Measurements from ENCODE around the gene PEX14. TPM values are rescaled to one million over a fixed set of nuclear protein-coding genes. Genes with fewer than 3 reads are reported as not detected.

Gene PEX14
- total RNA-seq, 4 donors from 2014 or later = 10.1 to 22.7 (median 15.1) TPM

DNA sequence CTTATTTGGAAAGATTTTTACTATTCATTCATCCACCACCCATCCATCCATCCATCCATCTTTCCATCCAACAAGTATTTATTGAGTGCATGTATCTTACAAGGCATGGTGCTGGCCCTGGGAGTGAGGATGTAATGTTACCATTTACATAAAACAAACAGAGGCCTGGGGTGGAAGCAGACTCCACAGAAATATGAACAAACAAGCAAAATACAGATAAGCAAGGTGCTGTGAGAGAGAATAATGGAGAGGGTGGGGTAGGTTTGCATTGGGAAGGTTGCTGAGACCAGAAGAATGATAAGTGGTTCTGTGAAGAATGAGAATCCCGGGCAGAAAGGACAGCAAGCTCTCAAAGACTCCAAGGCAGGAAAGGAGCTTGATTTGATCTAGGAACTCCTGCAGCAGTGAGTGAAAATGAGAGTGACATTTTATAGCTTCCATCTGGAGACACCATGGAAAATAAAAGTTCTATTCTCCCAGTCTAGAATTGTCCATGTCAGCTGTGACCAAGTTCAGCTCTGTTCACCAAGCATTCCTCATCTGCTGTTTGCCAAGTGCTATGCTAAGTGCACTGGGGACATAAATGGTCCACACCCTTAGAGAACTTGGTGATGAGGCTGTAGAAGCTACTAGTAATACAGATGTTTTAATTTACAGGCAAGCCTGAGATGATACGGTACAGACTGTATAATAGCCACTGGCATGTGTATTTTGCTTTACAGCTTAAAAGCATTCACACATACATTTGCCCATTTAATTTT is 75.3 kb downstream of the PEX14 start:
- H3K4me3 ChIP-seq = no peak overlapping the region
- H3K36me3 ChIP-seq = no peaks in the 10 kb centered on the region
- TF ChIP-seq POLR2A (IDR thresholded peaks at IDR 0.05) = no peak
- TF ChIP-seq, protein P1, sequence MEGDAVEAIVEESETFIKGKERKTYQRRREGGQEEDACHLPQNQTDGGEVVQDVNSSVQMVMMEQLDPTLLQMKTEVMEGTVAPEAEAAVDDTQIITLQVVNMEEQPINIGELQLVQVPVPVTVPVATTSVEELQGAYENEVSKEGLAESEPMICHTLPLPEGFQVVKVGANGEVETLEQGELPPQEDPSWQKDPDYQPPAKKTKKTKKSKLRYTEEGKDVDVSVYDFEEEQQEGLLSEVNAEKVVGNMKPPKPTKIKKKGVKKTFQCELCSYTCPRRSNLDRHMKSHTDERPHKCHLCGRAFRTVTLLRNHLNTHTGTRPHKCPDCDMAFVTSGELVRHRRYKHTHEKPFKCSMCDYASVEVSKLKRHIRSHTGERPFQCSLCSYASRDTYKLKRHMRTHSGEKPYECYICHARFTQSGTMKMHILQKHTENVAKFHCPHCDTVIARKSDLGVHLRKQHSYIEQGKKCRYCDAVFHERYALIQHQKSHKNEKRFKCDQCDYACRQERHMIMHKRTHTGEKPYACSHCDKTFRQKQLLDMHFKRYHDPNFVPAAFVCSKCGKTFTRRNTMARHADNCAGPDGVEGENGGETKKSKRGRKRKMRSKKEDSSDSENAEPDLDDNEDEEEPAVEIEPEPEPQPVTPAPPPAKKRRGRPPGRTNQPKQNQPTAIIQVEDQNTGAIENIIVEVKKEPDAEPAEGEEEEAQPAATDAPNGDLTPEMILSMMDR (IDR thresholded peaks at IDR 0.05) = no peak
- no peak for TF ChIP-seq EP300 (IDR thresholded peaks at IDR 0.05)
- no peak for TF ChIP-seq POLR2AphosphoS5 (IDR thresholded peaks at IDR 0.05)
- 79 to 92% methylated on average over 2 of the region's 2 CpGs for WGBS, 2 donors (ENCODE audit: low coverage in 1 of 2)
- H3K9me3 ChIP-seq = no peaks in the 10 kb centered on the region
- ATAC-seq = no peak
- no peaks in the 10 kb centered on the region for H3K4me1 ChIP-seq
- no peaks in the 10 kb centered on the region for H3K27me3 ChIP-seq
- H3K27ac ChIP-seq = no peak overlapping the region

DNA sequence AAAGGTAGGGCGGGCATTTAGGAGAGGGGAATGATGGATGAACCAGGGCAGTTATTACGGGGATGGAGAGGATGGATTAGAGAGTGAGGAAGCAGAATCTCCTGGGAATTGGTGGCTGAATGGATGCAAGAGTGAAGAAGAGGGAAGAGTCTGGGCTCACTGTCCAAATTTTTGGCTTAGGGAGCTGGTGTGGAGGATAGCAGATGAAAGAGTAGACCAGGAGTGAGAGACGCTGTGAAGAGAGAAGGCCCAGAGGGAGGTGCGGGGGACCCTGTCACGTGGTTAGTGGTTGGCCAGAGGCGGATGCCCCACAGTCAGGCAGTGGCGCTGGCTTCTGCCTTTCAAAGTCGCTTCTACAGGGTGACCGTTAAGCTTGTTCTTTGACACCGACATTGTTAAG is 78.4 kb downstream of the PEX14 start:
- Histone ChIP-seq H3K9me3 (no peaks in the 10 kb centered on the region), H3K4me3 (no peak overlapping the region), H3K27me3 (no peaks in the 10 kb centered on the region), H3K4me1 (no peaks in the 10 kb centered on the region), H3K36me3 (no peaks in the 10 kb centered on the region), H3K27ac (no peak overlapping the region)
- no peak for TF ChIP-seq POLR2AphosphoS5 (IDR thresholded peaks at IDR 0.05)
- TF ChIP-seq, protein P1 (IDR thresholded peaks at IDR 0.05) = no peak
- ATAC-seq = no peak
- WGBS, 2 donors (ENCODE audit: low coverage in 1 of 2) = 79 to 91% methylated on average over 7 to 10 of the region's 10 CpGs

DNA sequence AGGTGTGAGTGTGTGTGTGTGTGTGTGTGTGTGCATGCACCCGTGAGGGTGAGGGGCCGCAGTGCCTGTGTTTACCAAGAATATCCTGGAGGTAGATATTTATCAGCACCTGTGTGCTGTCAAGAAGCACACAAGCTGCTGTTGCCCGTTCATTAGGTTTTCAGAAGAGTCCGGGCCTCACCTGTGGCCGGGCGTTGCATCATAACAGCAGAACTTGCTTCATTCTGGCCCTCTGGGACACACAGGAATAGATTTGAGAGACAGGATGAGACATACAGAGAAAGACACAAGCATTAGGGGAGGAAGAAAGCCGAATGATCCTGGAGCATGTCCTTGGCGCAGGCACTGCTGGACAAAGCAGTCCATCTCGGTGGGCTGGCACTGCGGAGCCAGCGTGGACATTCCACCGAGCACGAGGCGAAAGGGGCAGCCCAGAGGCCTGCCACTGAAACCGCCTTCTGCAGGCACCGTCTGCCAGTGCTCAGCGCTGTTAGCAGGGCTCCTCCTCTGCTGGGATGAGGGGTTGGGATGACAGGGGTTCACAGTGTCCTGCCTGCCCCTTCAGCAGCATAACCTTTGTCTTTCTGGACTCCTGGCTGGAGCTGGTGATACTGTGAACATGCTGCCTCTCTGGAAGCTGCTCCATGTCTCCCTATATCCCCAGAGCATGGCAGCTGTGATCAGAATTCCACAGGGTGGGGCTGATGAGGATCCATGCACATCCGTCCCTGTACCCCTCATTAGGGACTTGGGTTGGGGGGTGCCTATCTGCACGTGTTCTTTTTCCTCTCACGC is 81.1 kb downstream of the PEX14 start:
- Histone ChIP-seq H3K4me3 (no peak overlapping the region), H3K9me3 (no peaks in the 10 kb centered on the region), H3K27me3 (no peaks in the 10 kb centered on the region), H3K27ac (no peak overlapping the region), H3K4me1 (no peaks in the 10 kb centered on the region), H3K36me3 (no peaks in the 10 kb centered on the region)
- no peak for ATAC-seq
- TF ChIP-seq POLR2AphosphoS5 (IDR thresholded peaks at IDR 0.05) (no peak), EP300 (IDR thresholded peaks at IDR 0.05) (no peak), POLR2A (IDR thresholded peaks at IDR 0.05) (no peak)
- TF ChIP-seq, protein P1 (IDR thresholded peaks at IDR 0.05) = no peak
- 71% methylated on average over 10 of the region's 20 CpGs; no CpG with 5 or more reads in 1 of the 2 donors for WGBS, 2 donors (ENCODE audit: low coverage in 1 of 2)

DNA sequence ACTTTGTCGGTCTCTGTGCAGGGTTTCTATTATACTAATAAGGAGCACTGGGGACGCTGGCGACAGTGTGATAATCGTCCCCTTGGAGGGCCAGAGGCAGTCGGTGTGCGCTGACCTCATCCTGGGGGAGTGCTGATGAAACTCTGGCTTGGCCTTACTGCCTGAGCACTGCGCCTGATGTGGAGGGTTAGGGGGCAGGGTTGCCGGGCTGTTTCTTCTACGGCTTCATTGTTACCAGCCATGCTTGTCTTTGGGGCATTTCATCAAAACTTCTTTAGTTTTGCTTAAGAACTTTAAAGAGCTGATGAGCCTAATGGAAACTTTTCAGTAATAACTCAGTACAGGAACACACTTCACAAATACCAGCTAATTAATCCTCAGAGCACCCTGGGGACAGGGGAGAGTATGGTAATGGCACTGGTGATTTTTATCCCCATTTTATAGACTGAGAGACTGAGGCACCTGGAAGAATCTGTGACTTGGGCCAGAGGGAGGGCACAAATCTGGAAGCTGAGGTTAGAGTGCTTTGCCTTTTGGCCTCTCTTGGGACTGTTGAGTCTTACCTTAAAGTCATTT is 81.8 kb downstream of the PEX14 start:
- Histone ChIP-seq H3K27me3 (no peaks in the 10 kb centered on the region), H3K27ac (no peak overlapping the region), H3K9me3 (no peaks in the 10 kb centered on the region), H3K4me3 (no peak overlapping the region), H3K36me3 (no peaks in the 10 kb centered on the region), H3K4me1 (no peaks in the 10 kb centered on the region)
- TF ChIP-seq POLR2AphosphoS5 (IDR thresholded peaks at IDR 0.05) (no peak), POLR2A (IDR thresholded peaks at IDR 0.05) (no peak), EP300 (IDR thresholded peaks at IDR 0.05) (no peak)
- TF ChIP-seq, protein P1 (IDR thresholded peaks at IDR 0.05) = no peak
- no peak for ATAC-seq
- WGBS, 2 donors (ENCODE audit: low coverage in 1 of 2) = 72 to 100% methylated on average over 3 to 8 of the region's 9 CpGs

All from gastroesophageal sphincter (tissue), 4 donors.